ENCODE results near the gene CIROP.

- TF ChIP-seq TAF1 (IDR thresholded peaks at IDR 0.05; ENCODE audit: borderline replicate concordance, insufficient read depth, low read length) (no peak), SIN3A (IDR thresholded peaks at IDR 0.05; ENCODE audit: borderline replicate concordance, insufficient read depth, low read length) (no peak)
These were observed 20.2 kb upstream of the CIROP start for GRCh38 chr14:23125011-23125410.
